Measurements from ENCODE around the gene C1orf56. TPM values are rescaled to one million over a fixed set of nuclear protein-coding genes. Genes with fewer than 3 reads are reported as not detected.

Gene C1orf56
- total and polyA plus RNA-seq, 4 donors: 1.5 to 11.2 (median 3.3) TPM

DNA sequence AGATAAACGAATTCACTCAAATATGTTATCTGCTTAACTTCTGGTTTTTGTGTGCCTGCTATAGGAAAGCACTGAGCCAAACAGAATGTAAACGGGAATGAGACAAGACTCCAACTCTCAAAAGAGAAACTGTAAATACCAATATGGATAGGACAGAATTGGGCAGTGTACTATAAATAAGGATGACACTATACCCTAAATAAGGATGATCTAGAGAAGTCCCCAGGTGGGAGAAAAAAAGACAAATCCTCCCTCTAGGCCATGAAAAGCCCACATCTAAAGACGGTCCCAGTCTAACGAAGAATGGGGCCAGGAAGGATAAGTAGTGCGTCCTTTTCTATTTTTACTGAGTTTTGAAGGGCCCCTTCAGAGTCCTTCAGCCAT, 21.5 kb downstream of the C1orf56 start:
- TF ChIP-seq REST (IDR thresholded peaks at IDR 0.05) (no peak), TAF1 (conservative IDR thresholded peaks at IDR 0.05) (no peak), HNF4G (IDR thresholded peaks at IDR 0.05) (no peak), JUND (IDR thresholded peaks at IDR 0.05) (no peak), NR2F2 (IDR thresholded peaks at IDR 0.05) (no peak), EGR1 (IDR thresholded peaks at IDR 0.05; ENCODE audit: low read depth in 2 of 2) (no peak), CTCF (IDR thresholded peaks at IDR 0.05; ENCODE audit: low read depth, low read length, missing input control) (no peak), FOXA1 (IDR thresholded peaks at IDR 0.05) (no peak), YY1 (IDR thresholded peaks at IDR 0.05) (no peak), ATF3 (IDR thresholded peaks at IDR 0.05) (no peak), FOXA2 (IDR thresholded peaks at IDR 0.05) (no peak), RAD21 (IDR thresholded peaks at IDR 0.05) (no peak), SP1 (IDR thresholded peaks at IDR 0.05) (no peak), RXRA (IDR thresholded peaks at IDR 0.05) (no peak)
- TF ChIP-seq, protein P1, sequence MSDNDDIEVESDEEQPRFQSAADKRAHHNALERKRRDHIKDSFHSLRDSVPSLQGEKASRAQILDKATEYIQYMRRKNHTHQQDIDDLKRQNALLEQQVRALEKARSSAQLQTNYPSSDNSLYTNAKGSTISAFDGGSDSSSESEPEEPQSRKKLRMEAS (IDR thresholded peaks at IDR 0.05): no peak
- TF ChIP-seq, protein P2, sequence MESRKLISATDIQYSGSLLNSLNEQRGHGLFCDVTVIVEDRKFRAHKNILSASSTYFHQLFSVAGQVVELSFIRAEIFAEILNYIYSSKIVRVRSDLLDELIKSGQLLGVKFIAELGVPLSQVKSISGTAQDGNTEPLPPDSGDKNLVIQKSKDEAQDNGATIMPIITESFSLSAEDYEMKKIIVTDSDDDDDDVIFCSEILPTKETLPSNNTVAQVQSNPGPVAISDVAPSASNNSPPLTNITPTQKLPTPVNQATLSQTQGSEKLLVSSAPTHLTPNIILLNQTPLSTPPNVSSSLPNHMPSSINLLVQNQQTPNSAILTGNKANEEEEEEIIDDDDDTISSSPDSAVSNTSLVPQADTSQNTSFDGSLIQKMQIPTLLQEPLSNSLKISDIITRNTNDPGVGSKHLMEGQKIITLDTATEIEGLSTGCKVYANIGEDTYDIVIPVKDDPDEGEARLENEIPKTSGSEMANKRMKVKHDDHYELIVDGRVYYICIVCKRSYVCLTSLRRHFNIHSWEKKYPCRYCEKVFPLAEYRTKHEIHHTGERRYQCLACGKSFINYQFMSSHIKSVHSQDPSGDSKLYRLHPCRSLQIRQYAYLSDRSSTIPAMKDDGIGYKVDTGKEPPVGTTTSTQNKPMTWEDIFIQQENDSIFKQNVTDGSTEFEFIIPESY (IDR thresholded peaks at IDR 0.05): no peak
- Histone ChIP-seq H3K9ac (ENCODE audit: low read depth in 1 of 2, low read length in 2 of 2) (no peak overlapping the region), H3K9me3 (ENCODE audit: control insufficient read depth in 4 of 4, low read length in 3 of 4) (no peaks in the 10 kb centered on the region), H3K4me3 (ENCODE audit: low read depth in 1 of 3, low read length in 3 of 3) (no peak overlapping the region), H3K36me3 (ENCODE audit: control insufficient read depth in 4 of 4, insufficient read depth in 3 of 4, low read depth in 1 of 4, low read length in 3 of 4) (no peaks in the 10 kb centered on the region), H3K27ac (ENCODE audit: low read depth in 1 of 2, low read length in 2 of 2) (no peak overlapping the region), H3K27me3 (ENCODE audit: control insufficient read depth in 4 of 4, insufficient read depth in 4 of 4, low read length in 3 of 4) (no peaks in the 10 kb centered on the region), H3K4me1 (ENCODE audit: control insufficient read depth in 4 of 4, insufficient read depth in 4 of 4, low read length in 3 of 4) (peaks cover 7 to 29% (median 21%) of the 10 kb centered on the region in 4 donors)
- no peak for DNase-seq (ENCODE audit: low spot score)
- 91% methylated on average over 5 of the region's 5 CpGs for WGBS
